IMR-90 (cell line): ENCODE results near the gene KIAA1328. TPM values are rescaled to one million over a fixed set of nuclear protein-coding genes. Genes with fewer than 3 reads are reported as not detected.

Experiments used
- ATAC-seq: fragments of 200-7000 bp; cut with Tn5 transposase; 2 replicates; pipeline ENCODE4 v1.9.1; 2020; ENCODE audit warnings: low read depth, mild to moderate bottlenecking, moderate library complexity
- BruUV-seq: library from RNA; stranded (reverse); fragments of 400-500 nt; replicated peaks from 2 replicates; lab custom pipeline; 2021; lab: Mats Ljungman, UMichigan
- CTCF ChIA-PET: fragments of 300-600 bp; formaldehyde crosslinking; extraction: SDS; loops from one replicate; lab custom pipeline; 2021; ENCODE audit warnings: antibody characterized with exemption; lab: Yijun Ruan, JAX
- POLR2A ChIA-PET: fragments of 300-600 bp; sonication (Branson Sonifier 250); formaldehyde crosslinking; loops from one replicate; lab custom pipeline; 2022; ENCODE audit warnings: antibody characterized with exemption; ENCODE audit not compliant: unreplicated experiment; lab: Charles Lee
- DNase-seq: peaks from one replicate; pipeline ENCODE4 v3.0.0; 2013
- H2AFZ ChIP-seq: replicated peaks from 2 replicates; pipeline ENCODE3; 2013; ENCODE audit warnings: low read length, mild to moderate bottlenecking; ENCODE audit not compliant: poor library complexity
- H2AK5ac ChIP-seq: 2 replicates; pipeline ENCODE4 v1.6.1; 2013; ENCODE audit warnings: low read depth, low read length, inconsistent platforms
- H2AK9ac ChIP-seq: replicated peaks from 2 replicates; pipeline ENCODE3; 2013; ENCODE audit warnings: mild to moderate bottlenecking, low read depth, low read length, moderate library complexity; ENCODE audit not compliant: poor library complexity
- H2BK120ac ChIP-seq: 2 replicates; pipeline ENCODE4 v1.6.1; 2013; ENCODE audit warnings: low read depth, low read length, inconsistent platforms
- H2BK15ac ChIP-seq: 3 replicates; pipeline ENCODE4 v1.6.1; 2013; ENCODE audit warnings: low read depth, low read length, inconsistent platforms
- H2BK20ac ChIP-seq: 2 replicates; pipeline ENCODE4 v1.6.1; 2013; ENCODE audit warnings: low read depth, mild to moderate bottlenecking, inconsistent platforms, low read length, moderate library complexity
- H2BK5ac ChIP-seq: 2 replicates; pipeline ENCODE4 v1.6.1; 2013; ENCODE audit warnings: mild to moderate bottlenecking, low read depth, low read length, inconsistent platforms; ENCODE audit not compliant: poor library complexity, severe bottlenecking
- H3K14ac ChIP-seq: replicated peaks from 2 replicates; pipeline ENCODE4 v1.6.1; 2013; ENCODE audit warnings: low read depth, low read length, inconsistent platforms
- H3K18ac ChIP-seq: 2 replicates; pipeline ENCODE4 v1.6.1; 2013; ENCODE audit warnings: low read depth, low read length, control low read depth
- H3K23ac ChIP-seq: 2 replicates; pipeline ENCODE4 v1.6.1; 2013; ENCODE audit warnings: low read depth, low read length, inconsistent platforms
- H3K27ac ChIP-seq: 2 replicates; pipeline ENCODE4 v1.5.1; 2013; ENCODE audit warnings: mild to moderate bottlenecking, control low read depth, low read length; ENCODE audit not compliant: insufficient read depth
- H3K27me3 ChIP-seq: 2 replicates; pipeline ENCODE4 v1.6.1; 2013; ENCODE audit warnings: low read length; ENCODE audit not compliant: control insufficient read depth, insufficient read depth
- H3K36me3 ChIP-seq: 2 replicates; pipeline ENCODE4 v1.6.1; 2013; ENCODE audit warnings: low read length, mixed read lengths; ENCODE audit not compliant: control insufficient read depth, insufficient read depth
- H3K4ac ChIP-seq: 2 replicates; pipeline ENCODE4 v1.6.1; 2013; ENCODE audit warnings: low read depth, low read length, inconsistent platforms
- H3K4me1 ChIP-seq: 2 replicates; pipeline ENCODE4 v1.6.1; 2013; ENCODE audit warnings: low read length, mixed read lengths; ENCODE audit not compliant: control insufficient read depth, insufficient read depth
- H3K4me2 ChIP-seq: 2 replicates; pipeline ENCODE4 v1.6.1; 2013; ENCODE audit warnings: low read depth, mild to moderate bottlenecking, control low read depth, low read length, moderate library complexity
- H3K4me3 ChIP-seq: 2 replicates; pipeline ENCODE4 v1.5.1; 2013; ENCODE audit warnings: low read depth, mild to moderate bottlenecking, control low read depth, low read length, moderate library complexity; ENCODE audit not compliant: insufficient read depth
- H3K56ac ChIP-seq: 2 replicates; pipeline ENCODE4 v1.6.1; 2013; ENCODE audit warnings: low read length, inconsistent platforms; ENCODE audit not compliant: insufficient read depth; ENCODE audit errors: extremely low read depth
- H3K79me1 ChIP-seq, 2 experiments: 2 replicates each; pipeline ENCODE4 v1.6.1; 2013; ENCODE audit warnings: low read length in 2 of 2, inconsistent platforms in 1 of 2, low read depth in 1 of 2
- H3K9ac ChIP-seq: 2 replicates; pipeline ENCODE4 v1.6.1; 2013; ENCODE audit warnings: low read depth, low read length, control low read depth
- H3K9me1 ChIP-seq: 2 replicates; pipeline ENCODE4 v1.6.1; 2013; ENCODE audit warnings: low read length, inconsistent platforms; ENCODE audit not compliant: insufficient read depth
- H3K9me3 ChIP-seq: 2 replicates; pipeline ENCODE4 v1.6.1; 2013; ENCODE audit warnings: low read length; ENCODE audit not compliant: control insufficient read depth, insufficient read depth
- H4K20me1 ChIP-seq: 2 replicates; pipeline ENCODE4 v1.6.1; 2013; ENCODE audit warnings: low read length, inconsistent platforms; ENCODE audit not compliant: insufficient read depth
- H4K5ac ChIP-seq: 2 replicates; pipeline ENCODE4 v1.6.1; 2013; ENCODE audit warnings: mild to moderate bottlenecking, low read depth, low read length, control low read depth
- H4K8ac ChIP-seq, 2 experiments: 2 replicates each; pipeline ENCODE4 v1.6.1; 2013; ENCODE audit warnings: low read depth in 2 of 2, low read length in 2 of 2, control low read depth in 1 of 2, inconsistent platforms in 1 of 2
- H4K91ac ChIP-seq: 2 replicates; pipeline ENCODE4 v1.6.1; 2013; ENCODE audit warnings: low read depth, low read length, inconsistent platforms; ENCODE audit not compliant: insufficient read depth
- CEBPB ChIP-seq: IDR thresholded peaks from 2 replicates; pipeline ENCODE4 v1.6.1; 2012; ENCODE audit warnings: low read depth, low read length, improper control_type of control experiment
- CHD1 ChIP-seq: IDR thresholded peaks from 2 replicates; pipeline ENCODE4 v1.6.1; 2012; ENCODE audit warnings: low read depth, low read length, improper control_type of control experiment
- FOS ChIP-seq: fragments of 150-350 bp; IDR thresholded peaks from 2 replicates; pipeline ENCODE4 v1.6.1; 2016; ENCODE audit warnings: low read depth, low read length
- MAFK ChIP-seq: IDR thresholded peaks from 2 replicates; pipeline ENCODE4 v1.6.1; 2012; ENCODE audit warnings: low read depth, low read length, improper control_type of control experiment
- MAZ ChIP-seq: IDR thresholded peaks from 2 replicates; pipeline ENCODE4 v1.6.1; 2012; ENCODE audit warnings: low read depth, mild to moderate bottlenecking, low read length, improper control_type of control experiment, moderate library complexity, borderline replicate concordance
- MXI1 ChIP-seq: IDR thresholded peaks from 2 replicates; pipeline ENCODE4 v1.6.1; 2012; ENCODE audit warnings: low read depth, mild to moderate bottlenecking, low read length, moderate library complexity, borderline replicate concordance
- NFE2L2 ChIP-seq: fragments of 150-350 bp; IDR thresholded peaks from 2 replicates; pipeline ENCODE4 v1.6.1; 2016; ENCODE audit warnings: low read depth, mild to moderate bottlenecking, low read length
- POLR2A ChIP-seq: IDR thresholded peaks from 2 replicates; pipeline ENCODE4 v1.6.1; 2012; ENCODE audit warnings: mild to moderate bottlenecking, low read depth, low read length
- RAD21 ChIP-seq: IDR thresholded peaks from 2 replicates; pipeline ENCODE4 v1.6.1; 2012; ENCODE audit warnings: low read length, improper control_type of control experiment
- RCOR1 ChIP-seq: IDR thresholded peaks from 2 replicates; pipeline ENCODE4 v1.6.1; 2012; ENCODE audit warnings: mild to moderate bottlenecking, low read length, improper control_type of control experiment; ENCODE audit not compliant: insufficient replicate concordance
- RFX5 ChIP-seq: IDR thresholded peaks from 2 replicates; pipeline ENCODE4 v1.8.0; 2012; ENCODE audit warnings: low read depth, mild to moderate bottlenecking, low read length, moderate library complexity
- SMC3 ChIP-seq: fragments of 150-350 bp; IDR thresholded peaks from 2 replicates; pipeline ENCODE4 v1.6.1; 2016; ENCODE audit warnings: low read depth, mild to moderate bottlenecking, antibody characterized with exemption, low read length, moderate library complexity
- WGBS, 2 experiments: methylation state at CpG; one replicate each; pipeline versions ENCODE4 v1.1.5 to v1.1.7; 2013; ENCODE audit warnings: missing lambda C conversion rate in 2 of 2; ENCODE audit not compliant: insufficient read length in 1 of 2; ENCODE audit errors: extremely low coverage in 2 of 2; 5-methylcytosine and 5-hydroxymethylcytosine counted together
- dilution Hi-C: fragments of 300-500 bp; cut with HindIII; formaldehyde crosslinking; loops from one replicate; pipeline ENCODE4 v1.14.3; 2018; ENCODE audit warnings: low sequenced_read_pairs; ENCODE audit not compliant: unreplicated experiment
- in situ Hi-C: fragments of 300-500 bp; cut with MboI; formaldehyde crosslinking; loops from 3 replicates; pipeline ENCODE4 v1.14.3; 2019; ENCODE audit warnings: low sequenced_read_pairs, inconsistent platforms, mixed read lengths
- intact Hi-C: fragments of 100-400 bp; cut with micrococcal nuclease; formaldehyde crosslinking; loops from 2 replicates; pipeline ENCODE4 v1.10.0; 2022
- polyA plus RNA-seq, 3 experiments: library from polyadenylated mRNA; depleted of rRNA; stranded (reverse); fragments of >200 nt; gene quantifications; 2 replicates each; pipeline ENCODE4 v1.2.3, GENCODE V29; 2012; ENCODE audit warnings: low replicate concordance in 1 of 3
- total RNA-seq: library from RNA; depleted of rRNA; stranded (reverse); fragments of >200 nt; gene quantifications from 2 replicates; pipeline ENCODE4 v1.2.3, GENCODE V29; 2012
- TF ChIP-seq, protein P1 (sequence below): fragments of 150-350 bp; IDR thresholded peaks from 2 replicates; pipeline ENCODE4 v1.6.1; 2017; ENCODE audit warnings: mild to moderate bottlenecking, antibody characterized with exemption, low read length, low read depth
- TF ChIP-seq, protein P2 (sequence below): fragments of 150-350 bp; IDR thresholded peaks from 2 replicates; pipeline ENCODE4 v1.6.1; 2016; ENCODE audit warnings: low read depth, mild to moderate bottlenecking, low read length, moderate library complexity, borderline replicate concordance

KIAA1328 gene
- total and polyA plus RNA-seq, 2 of the 4 experiments (the other 2 are of a cell fraction) = 2.4 to 7.0 TPM

DNA sequence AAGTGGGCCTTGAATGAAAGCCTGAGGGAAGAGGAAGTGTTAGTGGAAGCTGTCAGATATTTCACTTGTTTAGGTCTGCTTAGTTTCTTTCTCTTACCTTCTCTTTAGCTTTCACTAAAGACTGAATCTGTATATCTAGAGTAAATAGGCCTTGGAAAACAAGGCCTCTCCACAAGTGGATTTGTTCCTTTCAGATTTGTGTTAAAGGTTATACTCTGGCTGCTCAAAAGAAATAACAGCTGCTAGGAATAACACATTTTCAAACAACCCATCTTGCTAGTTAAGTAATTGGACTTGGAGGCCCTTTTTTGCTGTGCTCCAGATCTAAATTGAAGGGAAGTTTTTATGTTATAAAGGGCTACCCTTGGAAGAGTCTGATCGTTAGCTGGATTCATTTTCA, 236.3 kb downstream of the KIAA1328 start:
- H4K91ac ChIP-seq = no peak overlapping the region
- intact Hi-C loops (no loop called here), dilution Hi-C loops (no loop called here)

More for the DNA sequence above, 236.3 kb downstream of the KIAA1328 start:
- Histone ChIP-seq H3K4ac (no peak overlapping the region), H3K4me1 (no peaks in the 10 kb centered on the region), H3K4me3 (no peak overlapping the region), H3K27me3 (no peaks in the 10 kb centered on the region), H3K27ac (no peak overlapping the region), H2AFZ (no peak overlapping the region), H3K23ac (no peak overlapping the region), H3K56ac (no peak overlapping the region), H2BK5ac (no peak overlapping the region), H3K9ac (no peak overlapping the region), H2BK120ac (no peak overlapping the region), H3K18ac (no peak overlapping the region), H3K4me2 (no peak overlapping the region), H4K20me1 (no peaks in the 10 kb centered on the region), H2BK20ac (no peak overlapping the region), H3K9me1 (no peaks in the 10 kb centered on the region), H2AK5ac (no peak overlapping the region), H3K79me1 (no peaks in the 10 kb centered on the region), H2AK9ac (no peak overlapping the region), H3K14ac (no peak overlapping the region), H3K36me3 (no peaks in the 10 kb centered on the region), H3K9me3 (no peaks in the 10 kb centered on the region), H2BK15ac (no peak overlapping the region), H4K8ac (no peak overlapping the region), H4K5ac (no peak overlapping the region)
- no peak for TF ChIP-seq FOS
- TF ChIP-seq RFX5 = no peak
- no peak for TF ChIP-seq RAD21
- TF ChIP-seq, protein P1, sequence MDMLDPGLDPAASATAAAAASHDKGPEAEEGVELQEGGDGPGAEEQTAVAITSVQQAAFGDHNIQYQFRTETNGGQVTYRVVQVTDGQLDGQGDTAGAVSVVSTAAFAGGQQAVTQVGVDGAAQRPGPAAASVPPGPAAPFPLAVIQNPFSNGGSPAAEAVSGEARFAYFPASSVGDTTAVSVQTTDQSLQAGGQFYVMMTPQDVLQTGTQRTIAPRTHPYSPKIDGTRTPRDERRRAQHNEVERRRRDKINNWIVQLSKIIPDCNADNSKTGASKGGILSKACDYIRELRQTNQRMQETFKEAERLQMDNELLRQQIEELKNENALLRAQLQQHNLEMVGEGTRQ = no peak
- no peak for TF ChIP-seq CEBPB
- TF ChIP-seq SMC3 = no peak
- no peak for TF ChIP-seq MAFK
- TF ChIP-seq MXI1 = no peak
- no peak for TF ChIP-seq NFE2L2
- no peak for TF ChIP-seq POLR2A
- TF ChIP-seq CHD1 = no peak
- TF ChIP-seq MAZ = no peak
- TF ChIP-seq, protein P2, sequence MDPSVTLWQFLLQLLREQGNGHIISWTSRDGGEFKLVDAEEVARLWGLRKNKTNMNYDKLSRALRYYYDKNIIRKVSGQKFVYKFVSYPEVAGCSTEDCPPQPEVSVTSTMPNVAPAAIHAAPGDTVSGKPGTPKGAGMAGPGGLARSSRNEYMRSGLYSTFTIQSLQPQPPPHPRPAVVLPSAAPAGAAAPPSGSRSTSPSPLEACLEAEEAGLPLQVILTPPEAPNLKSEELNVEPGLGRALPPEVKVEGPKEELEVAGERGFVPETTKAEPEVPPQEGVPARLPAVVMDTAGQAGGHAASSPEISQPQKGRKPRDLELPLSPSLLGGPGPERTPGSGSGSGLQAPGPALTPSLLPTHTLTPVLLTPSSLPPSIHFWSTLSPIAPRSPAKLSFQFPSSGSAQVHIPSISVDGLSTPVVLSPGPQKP = no peak
- no peak for TF ChIP-seq RCOR1
- in situ Hi-C loops = no loop called here
- ChIA-PET CTCF (interaction anchor here (0.6 kb wide), 2 partner anchors 389 to 1993 kb away, joined by 3 read pairs; no protein-coding TSS in a partner anchor), POLR2A (no interaction called here)
- DNase-seq = no peak
- ATAC-seq = no peak
- WGBS, 2 experiments = no CpG with 5 or more reads among the region's 1 CpG
- no TSS peak for BruUV-seq
